ENCODE results near the gene CDC42EP2. TPM values are rescaled to one million over a fixed set of nuclear protein-coding genes. Genes with fewer than 3 reads are reported as not detected.

The CDC42EP2 gene
- total RNA-seq, 4 donors from 2014 or later: 26.3 to 63.4 (median 42.8) TPM

GRCh38 chr11:65352783-65353182 is 38.1 kb downstream of the CDC42EP2 start:
- WGBS, 2 donors (ENCODE audit: low coverage in 1 of 2): 47 to 58% methylated on average over 3 of the region's 3 CpGs
- Histone ChIP-seq H3K36me3 (peaks cover 3 to 52% of the 10 kb centered on the region in 2 donors), H3K4me3 (no peak overlapping the region), H3K4me1 (peaks cover 0 to 30% (median 18%) of the 10 kb centered on the region in 3 donors), H3K9me3 (no peaks in the 10 kb centered on the region), H3K27ac (no peak overlapping the region), H3K27me3 (peaks cover 11% of the 10 kb centered on the region)
- no peak for TF ChIP-seq EP300 (IDR thresholded peaks at IDR 0.05)
- peak in 1 of 4 experiments; percentile 7 for TF ChIP-seq CTCF (IDR thresholded peaks at IDR 0.05)
- no peak for ATAC-seq

GRCh38 chr11:65353376-65353775 is 38.7 kb downstream of the CDC42EP2 start:
- no peak for ATAC-seq
- Histone ChIP-seq H3K4me1 (peaks cover 0 to 30% (median 18%) of the 10 kb centered on the region in 3 donors), H3K27ac (peak overlapping the region in 2 of 4 donors; percentile 79 to 84), H3K4me3 (peak overlapping the region in 1 of 2 donors; percentile 86), H3K36me3 (peaks cover 3 to 46% of the 10 kb centered on the region in 2 donors), H3K9me3 (no peaks in the 10 kb centered on the region), H3K27me3 (peaks cover 11% of the 10 kb centered on the region)
- TF ChIP-seq EP300 (IDR thresholded peaks at IDR 0.05) (no peak), POLR2A (IDR thresholded peaks at IDR 0.05) (no peak), CTCF (IDR thresholded peaks at IDR 0.05) (no peak), POLR2AphosphoS5 (IDR thresholded peaks at IDR 0.05) (no peak)
- WGBS, 2 donors (ENCODE audit: low coverage in 1 of 2): 72 to 73% methylated on average over 7 of the region's 7 CpGs

DNA sequence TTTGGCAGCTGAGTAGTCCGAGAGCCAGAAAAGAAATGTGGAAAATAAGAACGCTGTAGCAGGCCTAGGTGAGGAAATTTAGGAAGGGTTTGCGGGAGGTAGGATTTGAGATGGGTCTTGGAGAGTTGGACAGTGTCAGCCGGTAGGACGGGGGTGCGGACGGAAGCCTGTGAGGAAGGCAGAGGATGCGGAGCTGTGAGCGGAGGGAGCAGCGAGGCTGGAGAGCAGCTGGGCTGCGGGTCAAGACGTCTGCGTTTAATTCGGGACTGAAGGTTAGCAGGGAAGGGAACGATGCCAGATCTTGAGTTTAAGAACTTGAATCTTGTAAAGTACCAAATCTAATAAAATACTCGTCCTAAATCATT is 39.2 kb downstream of the CDC42EP2 start:
- H3K4me3 ChIP-seq: peak overlapping the region; percentile 41 to 86
- WGBS, 2 donors (ENCODE audit: low coverage in 1 of 2): 2 to 5% methylated on average over 15 to 16 of the region's 16 CpGs
- peaks cover 11% of the 10 kb centered on the region for H3K27me3 ChIP-seq
- no peak for TF ChIP-seq CTCF (IDR thresholded peaks at IDR 0.05)
- TF ChIP-seq POLR2AphosphoS5 (IDR thresholded peaks at IDR 0.05): peak; percentile 38
- peak; percentile 1 for ATAC-seq
- H3K36me3 ChIP-seq: peaks cover 3 to 41% of the 10 kb centered on the region in 2 donors
- no peaks in the 10 kb centered on the region for H3K9me3 ChIP-seq
- peaks cover 0 to 30% (median 18%) of the 10 kb centered on the region in 3 donors for H3K4me1 ChIP-seq
- peak overlapping the region in 3 of 4 donors; percentile 75 to 84 (median 79) for H3K27ac ChIP-seq

DNA sequence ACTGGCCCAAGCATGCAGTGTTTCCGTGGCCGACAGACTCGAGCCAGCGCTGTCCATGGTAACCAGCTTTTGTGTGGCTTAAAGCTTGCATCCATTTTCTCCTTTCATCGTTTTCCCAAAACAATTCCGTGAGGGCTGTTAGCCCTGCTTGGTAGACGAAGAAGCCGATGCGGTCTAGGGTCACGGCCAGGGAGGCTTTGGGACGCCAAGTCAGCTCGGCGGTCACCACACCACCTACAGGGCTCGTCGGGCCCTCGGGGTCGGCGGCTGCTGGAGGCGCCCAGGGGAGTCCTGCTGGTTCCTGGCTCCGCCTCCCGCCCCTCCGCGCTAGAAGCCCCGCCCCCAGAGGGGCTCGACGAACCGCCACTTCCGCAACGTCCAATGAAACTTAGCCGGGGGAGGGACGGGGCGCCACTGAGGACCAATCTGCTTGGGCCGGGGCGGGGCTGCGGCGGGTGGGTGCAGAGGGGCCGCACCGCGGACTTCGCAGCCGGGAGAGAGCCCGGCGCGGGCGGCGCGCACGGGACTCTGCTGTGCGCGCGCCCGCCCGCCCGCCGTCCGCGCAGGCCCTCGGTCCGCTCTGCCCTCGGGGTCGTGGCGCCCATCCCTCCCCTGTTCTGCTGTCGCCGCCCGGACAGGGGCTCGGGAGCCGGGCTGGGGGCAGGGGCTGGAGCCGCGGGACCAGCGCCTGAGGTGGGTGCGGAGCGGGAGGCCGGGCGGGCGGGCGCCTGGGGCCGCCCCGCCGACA is 39.8 kb downstream of the CDC42EP2 start, which contains the start of gene TIGD3:
Gene TIGD3, plus strand, starts transcription at position 487 of the 748 bp plus-strand sequence. CDS start 1,058 bp downstream, outside the sequence.
- Histone ChIP-seq H3K4me3 (peak within 1 kb of the TSS; percentile 41 to 86), H3K27ac (peak within 1 kb of the TSS in 3 of 4 donors; percentile 75 to 84 (median 79)), H3K27me3 (peaks cover 11% of the 10 kb centered on the region), H3K36me3 (peaks cover 0 to 35% of the 10 kb centered on the region in 2 donors), H3K4me1 (peaks cover 0 to 30% (median 18%) of the 10 kb centered on the region in 3 donors), H3K9me3 (no peaks in the 10 kb centered on the region)
- TF ChIP-seq POLR2AphosphoS5 (IDR thresholded peaks at IDR 0.05) (peak; percentile 14), CTCF (IDR thresholded peaks at IDR 0.05) (peak in 1 of 4 experiments; percentile 28), EP300 (IDR thresholded peaks at IDR 0.05) (no peak), POLR2A (IDR thresholded peaks at IDR 0.05) (peak; percentile 67 to 71)
- peak; percentile 98 for ATAC-seq
- whole genome bisulfite sequencing, 2 donors (ENCODE audit: low coverage in 1 of 2): 5% methylated on average over 6 of the region's 79 CpGs; no CpG with 5 or more reads in 1 of the 2 donors

Measured in gastroesophageal sphincter (tissue), 4 donors.